Prostate gland (tissue), 2 donors: Measurements from ENCODE around the gene DLG2. TPM values are rescaled to one million over a fixed set of nuclear protein-coding genes. Genes with fewer than 3 reads are reported as not detected.

Experiments used
- DNase-seq: peaks from one replicate; pipeline ENCODE4 v3.0.0-alpha.2; 2019; ENCODE audit warnings: low spot score
- H3K27ac ChIP-seq, 2 donors: fragments of 200-600 bp; sonication (generic); 2 replicates each; pipeline ENCODE4 v1.5.1; 2017 to 2019
- H3K27me3 ChIP-seq: fragments of 200-600 bp; sonication (generic); replicated peaks from 2 replicates; pipeline ENCODE4 v1.5.1; 2019; ENCODE audit not compliant: insufficient read depth
- H3K36me3 ChIP-seq, 2 donors: fragments of 200-600 bp; sonication (generic); 1 replicate in 1 of 2; 2 replicates in 1 of 2; pipeline versions ENCODE4 v1.5.1 to v1.8.1; 2017 to 2019
- H3K4me1 ChIP-seq: fragments of 200-600 bp; sonication (generic); replicated peaks from 2 replicates; pipeline ENCODE4 v1.5.1; 2019
- H3K4me3 ChIP-seq, 2 donors: fragments of 200-600 bp; sonication (generic); 2 replicates each; pipeline ENCODE4 v1.5.1; 2017 to 2019
- H3K9me3 ChIP-seq: fragments of 200-600 bp; sonication (generic); 2 replicates; pipeline ENCODE4 v1.5.1; 2017
- POLR2A ChIP-seq: fragments of 450-650 bp; IDR thresholded peaks from one replicate; pipeline ENCODE4 v1.6.1; 2016; ENCODE audit warnings: antibody characterized with exemption, mild to moderate bottlenecking
- POLR2AphosphoS5 ChIP-seq: sonication (generic); formaldehyde crosslinking; IDR thresholded peaks from one replicate; pipeline ENCODE4 v1.6.1; 2017; ENCODE audit warnings: antibody characterized with exemption
- WGBS: methylation state at CpG from one replicate; pipeline ENCODE4 v1.1.5; 2018; 5-methylcytosine and 5-hydroxymethylcytosine counted together
- intact Hi-C: fragments of 100-400 bp; cut with DNase I; formaldehyde crosslinking; loops from one replicate; pipeline ENCODE4 v1.14.2; 2022
- total RNA-seq, 2 donors: library from RNA; depleted of rRNA; stranded (reverse); fragments of >200 nt; gene quantifications; one replicate each; pipeline ENCODE4 v1.1.0, GENCODE V29; 2016
- TF ChIP-seq, protein P1 (sequence below), 4 experiments: fragments of 200-600 bp in 2 of 4; fragments of 450-650 bp in 2 of 4; sonication (generic) in 2 of 4; IDR thresholded peaks; 1 replicate in 3 of 4; 2 replicates in 1 of 4; pipeline ENCODE4 v1.5.1; 2016 to 2019; ENCODE audit warnings: antibody characterized with exemption in 4 of 4, mild to moderate bottlenecking in 2 of 4, moderate library complexity in 2 of 4

DLG2 gene
- total RNA-seq, 2 donors from 2014 or later: 9.8 to 16.2 TPM

DNA sequence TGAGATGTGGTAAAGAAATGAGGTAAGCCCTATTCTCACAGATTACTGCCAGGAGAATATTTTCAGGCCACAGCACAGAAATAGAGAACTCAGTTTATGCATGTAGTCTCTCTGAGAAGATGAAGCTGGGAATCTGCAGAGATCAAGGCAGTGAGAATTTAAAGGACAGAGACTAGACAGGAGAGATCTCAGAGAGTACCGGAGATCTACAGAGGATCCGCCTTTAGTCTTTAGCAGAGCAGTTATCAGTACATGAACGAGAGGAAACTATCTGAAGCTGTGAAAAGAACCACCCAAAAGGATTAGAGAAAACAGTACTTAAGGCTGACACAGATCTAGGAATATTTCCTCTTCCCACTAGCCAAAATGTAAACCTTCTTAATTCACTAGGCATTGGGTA lies 101.5 kb downstream of the DLG2 start:
- Histone ChIP-seq H3K9me3 (no peaks in the 10 kb centered on the region), H3K27ac (no peak overlapping the region), H3K36me3 (no peaks in the 10 kb centered on the region), H3K4me1 (no peaks in the 10 kb centered on the region), H3K27me3 (no peaks in the 10 kb centered on the region), H3K4me3 (no peak overlapping the region)
- 76% methylated on average over 3 of the region's 3 CpGs for WGBS
- DNase-seq: no peak
- intact Hi-C loops: no loop called here
- TF ChIP-seq POLR2AphosphoS5 (no peak), POLR2A (no peak)
- TF ChIP-seq, protein P1, sequence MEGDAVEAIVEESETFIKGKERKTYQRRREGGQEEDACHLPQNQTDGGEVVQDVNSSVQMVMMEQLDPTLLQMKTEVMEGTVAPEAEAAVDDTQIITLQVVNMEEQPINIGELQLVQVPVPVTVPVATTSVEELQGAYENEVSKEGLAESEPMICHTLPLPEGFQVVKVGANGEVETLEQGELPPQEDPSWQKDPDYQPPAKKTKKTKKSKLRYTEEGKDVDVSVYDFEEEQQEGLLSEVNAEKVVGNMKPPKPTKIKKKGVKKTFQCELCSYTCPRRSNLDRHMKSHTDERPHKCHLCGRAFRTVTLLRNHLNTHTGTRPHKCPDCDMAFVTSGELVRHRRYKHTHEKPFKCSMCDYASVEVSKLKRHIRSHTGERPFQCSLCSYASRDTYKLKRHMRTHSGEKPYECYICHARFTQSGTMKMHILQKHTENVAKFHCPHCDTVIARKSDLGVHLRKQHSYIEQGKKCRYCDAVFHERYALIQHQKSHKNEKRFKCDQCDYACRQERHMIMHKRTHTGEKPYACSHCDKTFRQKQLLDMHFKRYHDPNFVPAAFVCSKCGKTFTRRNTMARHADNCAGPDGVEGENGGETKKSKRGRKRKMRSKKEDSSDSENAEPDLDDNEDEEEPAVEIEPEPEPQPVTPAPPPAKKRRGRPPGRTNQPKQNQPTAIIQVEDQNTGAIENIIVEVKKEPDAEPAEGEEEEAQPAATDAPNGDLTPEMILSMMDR (IDR thresholded peaks at IDR 0.05): no peak

DNA sequence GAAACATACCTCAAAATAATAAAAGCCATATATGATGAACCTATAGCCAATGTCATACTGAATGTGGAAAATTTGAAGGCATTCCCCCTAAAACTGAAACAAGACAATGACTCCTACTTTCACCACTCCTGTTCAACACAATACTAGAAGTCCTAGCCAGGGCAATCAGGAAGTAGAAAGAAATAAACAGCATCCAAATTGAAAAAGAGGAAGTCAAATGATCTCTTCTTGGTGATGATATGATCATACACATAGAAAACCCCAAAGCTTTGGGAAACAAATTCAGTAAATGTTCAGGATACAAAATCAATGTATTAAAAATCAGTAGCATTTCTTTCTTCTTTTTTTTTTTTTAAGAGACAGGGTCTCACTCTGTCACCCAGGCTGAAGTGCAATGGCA lies 109.9 kb downstream of the DLG2 start:
- Histone ChIP-seq H3K4me1 (no peaks in the 10 kb centered on the region), H3K27ac (no peak overlapping the region), H3K27me3 (no peaks in the 10 kb centered on the region), H3K9me3 (no peaks in the 10 kb centered on the region), H3K4me3 (no peak overlapping the region), H3K36me3 (no peaks in the 10 kb centered on the region)
- no peak for DNase-seq
- intact Hi-C loops: no loop called here
- TF ChIP-seq POLR2A (no peak), POLR2AphosphoS5 (no peak)
- TF ChIP-seq, protein P1 (IDR thresholded peaks at IDR 0.05): no peak

DNA sequence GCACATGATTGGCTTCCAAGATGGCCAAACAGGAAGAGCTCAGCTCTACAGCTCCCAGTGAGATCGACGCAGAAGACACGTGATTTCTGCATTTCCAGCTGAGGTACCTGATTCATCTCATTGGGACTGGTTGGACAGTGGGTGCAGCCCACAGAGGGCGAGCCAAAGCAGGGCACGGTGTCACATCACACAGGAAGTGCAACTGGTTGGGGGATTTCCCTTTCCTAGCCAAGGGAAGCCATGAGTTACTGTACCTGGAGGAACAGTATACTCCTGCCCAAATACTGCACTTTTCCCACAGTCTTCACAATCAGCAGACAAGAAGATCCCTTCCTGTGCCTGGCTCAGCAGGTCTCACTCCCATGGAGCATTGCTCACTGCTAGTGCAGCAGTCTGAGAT lies 131.2 kb downstream of the DLG2 start:
- DNase-seq: no peak
- Histone ChIP-seq H3K27ac (no peak overlapping the region), H3K4me1 (no peaks in the 10 kb centered on the region), H3K36me3 (no peaks in the 10 kb centered on the region), H3K27me3 (no peaks in the 10 kb centered on the region), H3K9me3 (no peaks in the 10 kb centered on the region), H3K4me3 (no peak overlapping the region)
- intact Hi-C loops: no loop called here
- 98% methylated on average over 5 of the region's 5 CpGs for WGBS
- TF ChIP-seq, protein P1 (IDR thresholded peaks at IDR 0.05): no peak
- TF ChIP-seq POLR2A: no peak
- TF ChIP-seq POLR2AphosphoS5: no peak

DNA sequence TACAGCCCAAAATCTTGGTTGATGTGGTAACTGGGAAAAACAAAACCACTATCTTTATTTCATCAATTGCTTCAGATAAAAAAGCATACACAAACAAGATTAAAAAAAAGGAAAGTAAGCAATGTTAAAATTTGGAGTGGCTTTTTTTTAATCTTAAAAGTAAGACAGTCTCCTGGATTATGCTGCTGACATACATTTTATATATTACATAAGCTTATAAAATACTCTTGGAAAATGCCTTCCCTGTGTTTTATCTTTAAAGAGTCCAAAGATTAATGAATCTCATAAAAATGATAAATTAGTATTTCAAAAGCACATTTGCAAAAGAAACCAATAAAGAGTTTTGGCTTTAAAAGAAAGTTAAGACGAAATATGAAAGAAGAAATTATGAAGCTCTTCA lies 132.7 kb downstream of the DLG2 start:
- intact Hi-C loops: no loop called here
- DNase-seq: no peak
- TF ChIP-seq, protein P1 (IDR thresholded peaks at IDR 0.05): no peak
- no peak overlapping the region for H3K27ac ChIP-seq
- H3K4me1 ChIP-seq: no peaks in the 10 kb centered on the region
- no peak overlapping the region for H3K4me3 ChIP-seq
- H3K9me3 ChIP-seq: no peaks in the 10 kb centered on the region
- H3K27me3 ChIP-seq: no peaks in the 10 kb centered on the region
- 0% methylated on average over 1 of the region's 1 CpG for WGBS
- no peaks in the 10 kb centered on the region for H3K36me3 ChIP-seq

DNA sequence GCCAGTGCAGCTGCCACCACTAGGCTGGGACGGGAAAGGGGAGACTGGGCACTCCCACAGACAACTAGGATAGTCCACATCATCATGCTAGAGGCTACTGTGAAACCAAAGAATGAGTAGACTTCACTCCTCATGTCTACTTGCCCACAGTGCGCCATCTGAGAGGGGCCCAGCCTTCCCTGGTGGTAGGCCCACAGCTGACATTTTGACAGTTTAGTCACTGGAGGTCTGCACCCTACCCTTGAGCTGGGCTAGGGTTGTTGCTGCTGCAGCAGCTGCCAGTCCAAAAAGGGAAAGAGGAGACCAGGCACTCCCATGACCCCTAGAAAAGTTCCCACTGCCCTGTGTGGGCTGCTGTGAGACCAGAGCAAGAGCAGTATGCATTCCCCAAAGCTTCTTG lies 141.2 kb downstream of the DLG2 start:
- intact Hi-C loops: no loop called here
- Histone ChIP-seq H3K4me1 (no peaks in the 10 kb centered on the region), H3K4me3 (no peak overlapping the region), H3K36me3 (no peaks in the 10 kb centered on the region), H3K27me3 (no peaks in the 10 kb centered on the region), H3K27ac (no peak overlapping the region), H3K9me3 (no peaks in the 10 kb centered on the region)
- TF ChIP-seq, protein P1 (IDR thresholded peaks at IDR 0.05): no peak
- TF ChIP-seq POLR2A (no peak), POLR2AphosphoS5 (no peak)
- no peak for DNase-seq
- WGBS: 93% methylated on average over 2 of the region's 2 CpGs
